ENCODE measurements around the gene ZC3H18.

DNA sequence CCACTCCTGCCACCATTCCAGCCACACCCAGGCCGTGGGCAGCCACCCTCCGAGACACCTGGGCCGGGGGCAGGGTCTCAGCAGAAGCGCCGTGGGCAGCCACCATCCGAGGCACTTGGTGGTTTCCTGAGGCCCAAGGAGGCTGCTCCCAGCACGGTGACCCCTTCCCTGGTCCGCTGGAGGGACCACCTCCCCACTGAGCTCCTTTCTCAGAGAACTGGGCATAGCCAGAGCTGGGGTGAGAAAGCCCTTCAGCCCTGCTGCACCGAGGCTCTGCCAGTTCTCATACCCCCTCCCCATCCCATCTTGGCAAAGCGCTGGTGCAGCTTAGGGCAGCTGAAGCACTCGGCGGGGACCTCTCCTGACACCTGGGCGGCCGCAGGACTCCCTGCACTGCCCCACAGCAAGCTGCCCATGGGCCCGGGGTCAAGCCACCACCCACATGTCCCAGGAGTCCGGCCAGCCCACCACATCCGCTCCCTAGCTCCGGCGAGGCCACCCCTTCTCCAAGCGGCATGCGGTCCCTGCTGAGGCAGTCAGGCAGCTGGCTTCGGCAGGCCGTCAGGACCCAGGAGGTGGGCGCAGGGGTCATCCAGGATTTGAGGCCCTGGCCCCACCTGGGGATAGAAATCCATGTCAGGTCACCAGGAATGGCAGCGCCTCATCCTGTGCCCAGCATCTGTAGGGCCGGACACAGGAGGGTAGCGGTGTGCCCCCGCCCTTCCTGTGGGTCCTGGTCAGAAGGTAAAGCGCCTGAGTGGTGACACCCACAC, 82.0 kb downstream of the ZC3H18 start:
- no peak for TF ChIP-seq ZFX (IDR thresholded peaks at IDR 0.05; ENCODE audit: borderline replicate concordance)
- TF ChIP-seq, protein P1, sequence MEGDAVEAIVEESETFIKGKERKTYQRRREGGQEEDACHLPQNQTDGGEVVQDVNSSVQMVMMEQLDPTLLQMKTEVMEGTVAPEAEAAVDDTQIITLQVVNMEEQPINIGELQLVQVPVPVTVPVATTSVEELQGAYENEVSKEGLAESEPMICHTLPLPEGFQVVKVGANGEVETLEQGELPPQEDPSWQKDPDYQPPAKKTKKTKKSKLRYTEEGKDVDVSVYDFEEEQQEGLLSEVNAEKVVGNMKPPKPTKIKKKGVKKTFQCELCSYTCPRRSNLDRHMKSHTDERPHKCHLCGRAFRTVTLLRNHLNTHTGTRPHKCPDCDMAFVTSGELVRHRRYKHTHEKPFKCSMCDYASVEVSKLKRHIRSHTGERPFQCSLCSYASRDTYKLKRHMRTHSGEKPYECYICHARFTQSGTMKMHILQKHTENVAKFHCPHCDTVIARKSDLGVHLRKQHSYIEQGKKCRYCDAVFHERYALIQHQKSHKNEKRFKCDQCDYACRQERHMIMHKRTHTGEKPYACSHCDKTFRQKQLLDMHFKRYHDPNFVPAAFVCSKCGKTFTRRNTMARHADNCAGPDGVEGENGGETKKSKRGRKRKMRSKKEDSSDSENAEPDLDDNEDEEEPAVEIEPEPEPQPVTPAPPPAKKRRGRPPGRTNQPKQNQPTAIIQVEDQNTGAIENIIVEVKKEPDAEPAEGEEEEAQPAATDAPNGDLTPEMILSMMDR (IDR thresholded peaks at IDR 0.05): no peak
